B cell (primary cell): ENCODE results near the gene HOPX. TPM values are rescaled to one million over a fixed set of nuclear protein-coding genes. Genes with fewer than 3 reads are reported as not detected.

Experiments
- ATAC-seq: fragments of 200-7000 bp; cut with Tn5 transposase; one replicate; pipeline ENCODE4 v1.10.0; 2021; ENCODE audit warnings: low read depth, mild to moderate bottlenecking, moderate number of reproducible peaks, moderate library complexity
- CTCF ChIA-PET: fragments of 350-600 bp; sonication (Branson Sonifier 250); formaldehyde crosslinking; loops from one replicate; lab custom pipeline; 2021; ENCODE audit warnings: antibody characterized with exemption, inconsistent platforms; lab: Charles Lee
- POLR2A ChIA-PET: fragments of 350-600 bp; sonication (Branson Sonifier 250); formaldehyde crosslinking; loops from one replicate; lab custom pipeline; 2021; ENCODE audit warnings: antibody characterized with exemption; lab: Charles Lee
- DNase-seq: peaks from one replicate; pipeline ENCODE4 v3.0.0; 2013
- H2AFZ ChIP-seq: 2 replicates; pipeline ENCODE4 v1.6.1; 2012; ENCODE audit warnings: mild to moderate bottlenecking, low read depth, low read length; ENCODE audit not compliant: insufficient read depth, poor library complexity, severe bottlenecking
- H3K27ac ChIP-seq, 2 donors: 1 replicate in 1 of 2; 2 replicates in 1 of 2; pipeline ENCODE4 v1.5.1; 2012 to 2013; ENCODE audit warnings: low read length in 2 of 2, mild to moderate bottlenecking in 2 of 2, moderate library complexity in 1 of 2
- H3K27me3 ChIP-seq, 4 experiments: fragments of 200-600 bp in 1 of 4; sonication (generic) in 1 of 4; replicated peaks in 1 of 4; 1 replicate in 2 of 4; 2 replicates in 2 of 4; pipeline versions ENCODE4 v1.6.1 to v1.7.0; 2013 to 2016; ENCODE audit warnings: low read length in 3 of 4, mild to moderate bottlenecking in 2 of 4, mixed read lengths in 1 of 4, moderate library complexity in 1 of 4; ENCODE audit not compliant: insufficient read depth in 4 of 4, control insufficient read depth in 3 of 4; ENCODE audit errors: control extremely low read depth in 1 of 4
- H3K36me3 ChIP-seq, 2 experiments: replicated peaks in 1 of 2; 1 replicate in 1 of 2; 2 replicates in 1 of 2; pipeline versions ENCODE4 v1.6.1 to v1.7.1; 2013; ENCODE audit warnings: low read length in 1 of 2; ENCODE audit not compliant: insufficient read depth in 2 of 2, control insufficient read depth in 1 of 2; ENCODE audit errors: control extremely low read depth in 1 of 2, extremely low read depth in 1 of 2
- H3K4me1 ChIP-seq, 2 donors: fragments of 200-600 bp in 1 of 2; sonication (generic) in 1 of 2; 1 replicate in 1 of 2; 2 replicates in 1 of 2; pipeline versions ENCODE4 v1.5.1 to v1.6.1; 2013 to 2017; ENCODE audit warnings: low read length in 2 of 2; ENCODE audit not compliant: control insufficient read depth in 2 of 2, insufficient read depth in 2 of 2
- H3K4me2 ChIP-seq: replicated peaks from 2 replicates; pipeline ENCODE3; 2012; ENCODE audit warnings: mild to moderate bottlenecking, low read depth, low read length; ENCODE audit not compliant: poor library complexity, severe bottlenecking
- H3K4me3 ChIP-seq, 5 experiments: fragments of 200-600 bp in 1 of 5; sonication (generic) in 1 of 5; 1 replicate in 3 of 5; 2 replicates in 2 of 5; pipeline versions ENCODE4 v1.5.1 to v1.7.0; 2011 to 2016; ENCODE audit warnings: low read length in 4 of 5, mild to moderate bottlenecking in 4 of 5, low read depth in 2 of 5, control low read depth in 1 of 5, moderate library complexity in 1 of 5; ENCODE audit not compliant: insufficient read depth in 1 of 5; ENCODE audit errors: control extremely low read depth in 1 of 5, extremely low read depth in 1 of 5
- H3K79me2 ChIP-seq: fragments of 200-600 bp; sonication (generic); one replicate; pipeline ENCODE4 v1.6.0; 2016; ENCODE audit warnings: low read length; ENCODE audit not compliant: control insufficient read depth, insufficient read depth
- H3K9ac ChIP-seq: fragments of 200-600 bp; sonication (generic); 2 replicates; pipeline ENCODE4 v1.6.1; 2017; ENCODE audit warnings: mild to moderate bottlenecking, low read length, moderate library complexity
- H3K9me3 ChIP-seq, 3 donors: one replicate each; pipeline versions ENCODE4 v1.6.1 to v1.7.1; 2013; ENCODE audit warnings: low read length in 2 of 3; ENCODE audit not compliant: control insufficient read depth in 2 of 3, insufficient read depth in 1 of 3; ENCODE audit errors: control extremely low read depth in 1 of 3
- H4K20me1 ChIP-seq: 2 replicates; pipeline ENCODE4 v1.6.0; 2012; ENCODE audit warnings: mild to moderate bottlenecking, low read length; ENCODE audit not compliant: insufficient read depth, control insufficient read depth, poor library complexity, severe bottlenecking
- H3K27ac Mint-ChIP-seq: one replicate; pipeline ENCODE4 v1.8.0; 2021; ENCODE audit warnings: mixed read lengths
- H3K27me3 Mint-ChIP-seq: one replicate; pipeline ENCODE4 v1.8.0; 2021; ENCODE audit warnings: mixed read lengths
- H3K4me1 Mint-ChIP-seq: one replicate; pipeline ENCODE4 v1.8.0; 2021; ENCODE audit warnings: mixed read lengths
- H3K4me3 Mint-ChIP-seq: one replicate; pipeline ENCODE4 v1.8.0; 2021; ENCODE audit warnings: mixed read lengths
- H3K9me3 Mint-ChIP-seq: one replicate; pipeline ENCODE4 v1.8.0; 2022; ENCODE audit warnings: mixed read lengths; ENCODE audit not compliant: insufficient read depth
- CTCF ChIP-seq: fragments of 200-600 bp; IDR thresholded peaks from one replicate; pipeline ENCODE4 v1.8.0; 2022; ENCODE audit warnings: antibody characterized with exemption, mild to moderate bottlenecking
- EZH2 ChIP-seq: IDR thresholded peaks from 2 replicates; pipeline ENCODE4 v1.6.1; 2012; ENCODE audit warnings: borderline replicate concordance, low read depth, mild to moderate bottlenecking, moderate library complexity, low read length; ENCODE audit not compliant: insufficient read depth, poor library complexity, severe bottlenecking
- WGBS: methylation state at CpG from one replicate; pipeline ENCODE4 v1.1.5; 2013; ENCODE audit warnings: missing lambda C conversion rate; ENCODE audit not compliant: insufficient coverage; 5-methylcytosine and 5-hydroxymethylcytosine counted together
- intact Hi-C: fragments of 100-400 bp; cut with micrococcal nuclease; formaldehyde crosslinking; loops from one replicate; pipeline ENCODE4 v1.10.0; 2022
- polyA plus RNA-seq: library from polyadenylated mRNA; depleted of rRNA; stranded (reverse); fragments of >200 nt; gene quantifications from 2 replicates; pipeline ENCODE4 v1.2.3, GENCODE V29; 2012
- total RNA-seq, 2 donors: library from RNA; stranded (reverse); fragments of 120-200 nt in 1 of 2; gene quantifications; 1 replicate in 1 of 2; 2 replicates in 1 of 2; pipeline versions ENCODE4 v1.2.3 to v1.2.4, GENCODE V29; 2013 to 2022

The HOPX gene
- total and polyA plus RNA-seq, 2 donors (not counting 1 experiment from before 2014, with no cell fraction given), result 7.4 to 29.2 TPM

- no peak for DNase-seq
- H2AFZ ChIP-seq, result no peak overlapping the region
- H3K27me3 ChIP-seq, result peaks cover 0 to 2% (median 0%) of the 10 kb centered on the region in 4 experiments
- no peak for TF ChIP-seq CTCF
- TF ChIP-seq EZH2, result no peak
- H3K4me1 ChIP-seq, result no peaks in the 10 kb centered on the region
- no peak overlapping the region for H3K4me3 Mint-ChIP-seq
- H3K36me3 ChIP-seq, result no peaks in the 10 kb centered on the region
- 88% methylated on average over 4 of the region's 4 CpGs for WGBS
- no peaks in the 10 kb centered on the region for H3K9me3 ChIP-seq
- peaks cover 4% of the 10 kb centered on the region for H3K27me3 Mint-ChIP-seq
- no peaks in the 10 kb centered on the region for H3K79me2 ChIP-seq
- H3K27ac Mint-ChIP-seq, result no peak overlapping the region
- ChIA-PET CTCF (interaction anchor here (0.8 kb wide), 1 partner anchor 31 kb away, joined by 3 read pairs; no protein-coding TSS in a partner anchor), POLR2A (no interaction called here)
- no peak overlapping the region for H3K4me3 ChIP-seq
- H3K9ac ChIP-seq, result no peak overlapping the region
- no peaks in the 10 kb centered on the region for H3K9me3 Mint-ChIP-seq
- ATAC-seq, result no peak
- H3K4me1 Mint-ChIP-seq, result peaks cover 3% of the 10 kb centered on the region
- intact Hi-C loops, result no loop called here
- no peak overlapping the region for H3K27ac ChIP-seq
- H4K20me1 ChIP-seq, result no peaks in the 10 kb centered on the region
- H3K4me2 ChIP-seq, result no peak overlapping the region
Measured at GRCh38 chr4:56618734-56619133, 62.4 kb downstream of the HOPX start.

- TF ChIP-seq CTCF, result no peak
- no peak for TF ChIP-seq EZH2
- Histone ChIP-seq H2AFZ (no peak overlapping the region), H3K36me3 (no peaks in the 10 kb centered on the region), H3K9me3 (peaks cover 0 to 4% (median 0%) of the 10 kb centered on the region in 3 donors), H4K20me1 (no peaks in the 10 kb centered on the region), H3K27me3 (peaks cover 0 to 2% (median 0%) of the 10 kb centered on the region in 4 experiments), H3K4me2 (no peak overlapping the region), H3K9ac (no peak overlapping the region), H3K27ac (no peak overlapping the region), H3K4me1 (no peaks in the 10 kb centered on the region), H3K79me2 (no peaks in the 10 kb centered on the region), H3K4me3 (no peak overlapping the region)
- 100% methylated on average over 2 of the region's 5 CpGs for WGBS
- intact Hi-C loops, result no loop called here
- no peak overlapping the region for H3K27ac Mint-ChIP-seq
- H3K9me3 Mint-ChIP-seq, result no peaks in the 10 kb centered on the region
- ChIA-PET CTCF (no interaction called here), POLR2A (no interaction called here)
- H3K4me1 Mint-ChIP-seq, result no peaks in the 10 kb centered on the region
- DNase-seq (no peak), ATAC-seq (no peak)
- peaks cover 17% of the 10 kb centered on the region for H3K27me3 Mint-ChIP-seq
- H3K4me3 Mint-ChIP-seq, result no peak overlapping the region
Measured at GRCh38 chr4:56613101-56613862, 67.8 kb downstream of the HOPX start.
